Spinal cord (tissue), 10 donors: Measurements from ENCODE around the gene COL4A3. TPM values are rescaled to one million over a fixed set of nuclear protein-coding genes. Genes with fewer than 3 reads are reported as not detected.

ENCODE experiments used
- DNase-seq, 6 donors: peaks; one replicate each; pipeline versions ENCODE4 v3.0.0 to v3.0.0-alpha.2; 2013 to 2015; ENCODE audit warnings: low spot score in 6 of 6, low read depth in 4 of 6
- H3K27ac ChIP-seq: one replicate; pipeline ENCODE4 v1.5.1; 2013; ENCODE audit warnings: low read depth, low read length, control low read depth
- H3K27me3 ChIP-seq: one replicate; pipeline ENCODE4 v1.6.1; 2013; ENCODE audit warnings: low read length; ENCODE audit not compliant: control insufficient read depth, insufficient read depth
- H3K36me3 ChIP-seq: one replicate; pipeline ENCODE4 v1.6.1; 2013; ENCODE audit warnings: low read length; ENCODE audit not compliant: control insufficient read depth, insufficient read depth
- H3K4me1 ChIP-seq: one replicate; pipeline ENCODE4 v1.6.1; 2013; ENCODE audit warnings: low read length; ENCODE audit not compliant: control insufficient read depth, insufficient read depth
- H3K4me3 ChIP-seq: one replicate; pipeline ENCODE4 v1.5.1; 2013; ENCODE audit warnings: low read depth, low read length, control low read depth
- H3K9me3 ChIP-seq: one replicate; pipeline ENCODE4 v1.6.1; 2013; ENCODE audit warnings: low read length; ENCODE audit not compliant: control insufficient read depth, insufficient read depth
- WGBS: methylation state at CpG from one replicate; pipeline ENCODE4 v1.1.5; 2013; ENCODE audit warnings: missing lambda C conversion rate; ENCODE audit not compliant: insufficient coverage; 5-methylcytosine and 5-hydroxymethylcytosine counted together
- polyA plus RNA-seq, 2 donors: library from polyadenylated mRNA; unstranded; fragments of 120-200 nt; gene quantifications; one replicate each; pipeline ENCODE4 v1.2.1, GENCODE V29; 2013; ENCODE audit not compliant: insufficient read length in 2 of 2
- total RNA-seq, 2 donors: library from RNA; depleted of rRNA in 1 of 2; stranded (reverse); fragments of 120-200 nt in 1 of 2; fragments of >200 nt in 1 of 2; gene quantifications; one replicate each; pipeline versions ENCODE4 v1.2.3 to v1.2.4, GENCODE V29; 2013 to 2014
- donor health status: healthy.

COL4A3 gene
- total and polyA plus RNA-seq, 4 donors: 1.3 to 2.2 (median 1.8) TPM

- 79% methylated on average over 2 of the region's 4 CpGs for WGBS
- Histone ChIP-seq H3K4me1 (no peaks in the 10 kb centered on the region), H3K9me3 (no peaks in the 10 kb centered on the region), H3K36me3 (no peaks in the 10 kb centered on the region), H3K27ac (no peak overlapping the region), H3K4me3 (no peak overlapping the region), H3K27me3 (no peaks in the 10 kb centered on the region)
- no peak for DNase-seq
Observed at GRCh38 chr2:227132986-227133385, 31.4 kb upstream of the COL4A3 start.

DNA sequence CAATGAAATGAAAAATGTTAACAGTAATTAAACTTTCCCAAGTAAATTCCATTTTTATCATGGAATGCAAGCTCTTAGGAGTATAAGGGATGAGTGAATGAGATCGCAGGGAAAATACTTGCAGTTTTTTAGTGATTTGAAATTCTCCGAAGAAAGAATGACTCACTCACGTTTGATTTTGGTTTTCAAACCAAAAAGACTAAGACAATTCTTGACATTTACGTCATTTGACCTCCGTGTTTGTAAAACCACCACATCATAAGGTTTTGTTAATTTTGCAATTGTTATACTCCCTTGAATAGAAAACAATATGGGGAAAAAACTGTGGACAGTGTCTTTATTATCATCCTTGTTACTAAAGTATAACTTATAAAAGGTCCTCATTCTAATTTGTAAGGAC lies 29.8 kb upstream of the COL4A3 start:
- H3K4me3 ChIP-seq: no peak overlapping the region
- H3K27me3 ChIP-seq: no peaks in the 10 kb centered on the region
- 95% methylated on average over 3 of the region's 5 CpGs for whole genome bisulfite sequencing
- H3K9me3 ChIP-seq: no peaks in the 10 kb centered on the region
- H3K27ac ChIP-seq: no peak overlapping the region
- no peaks in the 10 kb centered on the region for H3K36me3 ChIP-seq
- no peak for DNase-seq
- no peaks in the 10 kb centered on the region for H3K4me1 ChIP-seq

- DNase-seq: no peak
- Histone ChIP-seq H3K27ac (no peak overlapping the region), H3K4me1 (no peaks in the 10 kb centered on the region), H3K9me3 (no peaks in the 10 kb centered on the region), H3K36me3 (no peaks in the 10 kb centered on the region), H3K27me3 (no peaks in the 10 kb centered on the region), H3K4me3 (no peak overlapping the region)
- no CpG with 5 or more reads among the region's 4 CpGs for WGBS
Observed at GRCh38 chr2:227141301-227141700, 23.1 kb upstream of the COL4A3 start.

DNA sequence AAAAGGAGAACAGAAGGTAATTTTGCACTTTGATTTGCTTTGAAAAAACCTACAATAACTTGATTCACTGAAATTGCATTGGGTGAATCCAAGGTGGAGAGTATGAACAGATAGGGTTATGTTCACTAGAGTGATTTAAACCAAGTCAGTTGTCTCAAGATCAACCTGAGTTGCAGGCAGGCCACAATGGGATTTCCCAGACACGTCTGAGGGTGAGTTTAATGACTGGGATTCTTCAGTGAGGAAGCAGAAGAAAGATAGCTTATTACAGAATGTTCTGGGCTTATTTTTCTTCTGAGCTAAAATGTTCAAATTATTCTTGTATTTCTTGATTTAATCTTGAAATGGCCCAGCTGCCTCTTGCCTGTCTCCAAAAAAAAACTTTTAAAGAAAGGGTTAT lies 20.5 kb upstream of the COL4A3 start:
- DNase-seq: no peak
- Histone ChIP-seq H3K4me3 (no peak overlapping the region), H3K4me1 (no peaks in the 10 kb centered on the region), H3K27ac (no peak overlapping the region), H3K9me3 (no peaks in the 10 kb centered on the region), H3K27me3 (no peaks in the 10 kb centered on the region), H3K36me3 (no peaks in the 10 kb centered on the region)
- WGBS: no CpG with 5 or more reads among the region's 1 CpG

- Histone ChIP-seq H3K36me3 (no peaks in the 10 kb centered on the region), H3K27ac (no peak overlapping the region), H3K27me3 (no peaks in the 10 kb centered on the region), H3K4me3 (no peak overlapping the region), H3K9me3 (no peaks in the 10 kb centered on the region), H3K4me1 (no peaks in the 10 kb centered on the region)
- no peak for DNase-seq
- WGBS: 100% methylated on average over 4 of the region's 6 CpGs
Observed at GRCh38 chr2:227146456-227146855, 18.0 kb upstream of the COL4A3 start.

GRCh38 chr2:227147023-227147422 lies 17.4 kb upstream of the COL4A3 start:
- WGBS: 100% methylated on average over 1 of the region's 3 CpGs
- Histone ChIP-seq H3K4me3 (no peak overlapping the region), H3K27ac (no peak overlapping the region), H3K9me3 (no peaks in the 10 kb centered on the region), H3K4me1 (no peaks in the 10 kb centered on the region), H3K36me3 (no peaks in the 10 kb centered on the region), H3K27me3 (no peaks in the 10 kb centered on the region)
- no peak for DNase-seq

GRCh38 chr2:227148106-227148505 lies 16.3 kb upstream of the COL4A3 start:
- H3K27ac ChIP-seq: no peak overlapping the region
- no peaks in the 10 kb centered on the region for H3K9me3 ChIP-seq
- no peaks in the 10 kb centered on the region for H3K27me3 ChIP-seq
- H3K4me3 ChIP-seq: no peak overlapping the region
- no peak for DNase-seq
- no CpG with 5 or more reads among the region's 2 CpGs for WGBS
- no peaks in the 10 kb centered on the region for H3K36me3 ChIP-seq
- H3K4me1 ChIP-seq: no peaks in the 10 kb centered on the region

DNA sequence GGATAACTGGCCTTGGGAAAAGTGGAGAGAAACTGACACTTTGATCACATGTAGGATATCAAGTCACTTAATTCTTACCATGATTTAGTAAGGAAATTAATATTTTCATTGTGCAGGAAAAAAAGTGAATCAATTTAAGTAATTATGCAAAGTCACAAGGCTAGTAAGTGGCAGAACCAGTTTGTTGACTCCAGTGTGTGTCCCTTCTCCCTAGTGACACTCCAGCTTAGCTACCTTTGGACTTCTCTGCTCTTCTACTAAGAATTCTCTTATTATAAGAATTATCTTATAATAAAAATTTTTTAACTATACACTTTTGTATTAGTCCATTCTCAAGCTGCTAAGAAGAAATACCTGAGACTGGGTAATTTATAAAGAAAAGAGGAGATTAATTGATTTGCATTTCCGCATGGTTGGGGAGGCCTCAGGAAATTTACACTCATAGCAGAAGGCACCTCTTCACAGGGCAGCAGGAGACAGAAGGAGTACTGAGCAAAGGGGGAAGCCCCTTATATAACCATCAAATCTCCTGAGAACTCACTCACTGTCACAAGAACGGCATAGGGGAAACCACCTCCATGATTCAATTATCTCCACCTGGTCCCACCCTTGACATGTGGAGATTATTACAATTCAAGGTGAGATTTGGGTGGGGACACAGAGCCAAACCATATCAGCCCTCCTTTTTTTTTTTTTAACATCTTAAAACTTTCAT lies 14.0 kb upstream of the COL4A3 start:
- no peak for DNase-seq
- H3K4me3 ChIP-seq: no peak overlapping the region
- no peaks in the 10 kb centered on the region for H3K9me3 ChIP-seq
- no peaks in the 10 kb centered on the region for H3K36me3 ChIP-seq
- no CpG with 5 or more reads among the region's 2 CpGs for WGBS
- no peaks in the 10 kb centered on the region for H3K27me3 ChIP-seq
- H3K27ac ChIP-seq: no peak overlapping the region
- H3K4me1 ChIP-seq: no peaks in the 10 kb centered on the region

DNA sequence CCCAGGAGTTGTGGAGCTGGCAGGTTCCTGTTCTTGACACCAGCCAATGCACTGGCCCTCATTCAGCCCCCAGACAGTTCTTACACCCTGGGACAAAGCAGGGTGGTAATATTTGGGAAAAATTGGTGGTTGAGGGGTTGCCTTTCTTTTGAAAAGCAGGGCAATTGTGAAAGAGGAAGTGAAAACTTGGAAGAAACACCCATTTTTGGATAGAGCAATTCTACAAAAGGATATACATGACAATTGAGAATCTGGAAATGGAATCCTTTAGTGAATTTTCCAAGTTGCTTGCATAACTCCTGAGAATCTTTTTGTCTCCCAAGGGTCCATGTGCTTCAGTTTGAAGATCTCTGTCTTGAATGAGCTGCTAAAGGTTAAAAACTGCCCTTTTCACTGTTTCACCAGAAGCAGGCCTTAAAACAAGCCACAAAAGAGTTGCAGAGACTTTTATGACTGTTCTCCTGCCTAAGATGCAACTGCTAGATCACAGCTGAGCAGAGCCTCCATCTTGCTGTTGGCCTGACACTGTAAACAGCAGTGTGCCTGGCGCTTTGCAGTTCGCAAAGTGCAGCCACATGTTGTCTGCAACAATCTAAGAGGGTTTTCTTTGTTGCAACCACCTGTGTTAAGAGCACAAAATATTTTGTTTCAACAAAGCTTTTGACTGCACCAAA lies 12.2 kb upstream of the COL4A3 start:
- Histone ChIP-seq H3K36me3 (no peaks in the 10 kb centered on the region), H3K27me3 (no peaks in the 10 kb centered on the region), H3K4me3 (no peak overlapping the region), H3K4me1 (no peaks in the 10 kb centered on the region), H3K9me3 (no peaks in the 10 kb centered on the region), H3K27ac (no peak overlapping the region)
- no peak for DNase-seq
- 85% methylated on average over 2 of the region's 2 CpGs for WGBS

GRCh38 chr2:227153307-227153706 lies 11.1 kb upstream of the COL4A3 start:
- WGBS: 76% methylated on average over 2 of the region's 4 CpGs
- H3K36me3 ChIP-seq: no peaks in the 10 kb centered on the region
- DNase-seq: no peak
- no peaks in the 10 kb centered on the region for H3K4me1 ChIP-seq
- no peaks in the 10 kb centered on the region for H3K27me3 ChIP-seq
- H3K4me3 ChIP-seq: no peak overlapping the region
- H3K9me3 ChIP-seq: no peaks in the 10 kb centered on the region
- H3K27ac ChIP-seq: no peak overlapping the region
